ENCODE data around the gene RASL10A.

Gene RASL10A

GRCh38 chr22:29301716-29302401 lies 13.6 kb downstream of the RASL10A start:
- DNase-seq: no peak

GRCh38 chr22:29300807-29301601 lies 14.5 kb downstream of the RASL10A start:
- DNase-seq: no peak

GRCh38 chr22:29300467-29300806 lies 15.1 kb downstream of the RASL10A start:
- DNase-seq: no peak

- DNase-seq: no peak
Observed at GRCh38 chr22:29299136-29299900, 16.2 kb downstream of the RASL10A start.

GRCh38 chr22:29298641-29299040 lies 16.9 kb downstream of the RASL10A start:
- no peak for DNase-seq

- DNase-seq: no peak
Observed at GRCh38 chr22:29292379-29292778, 23.1 kb downstream of the RASL10A start.

- DNase-seq: no peak
Observed at GRCh38 chr22:29291215-29291614, 24.3 kb downstream of the RASL10A start.

GRCh38 chr22:29290061-29290460 lies 25.4 kb downstream of the RASL10A start:
- no peak for DNase-seq

GRCh38 chr22:29288837-29289236 lies 26.7 kb downstream of the RASL10A start:
- DNase-seq: no peak

GRCh38 chr22:29284196-29284595 lies 31.3 kb downstream of the RASL10A start:
- no peak for DNase-seq

GRCh38 chr22:29277927-29278326 lies 37.6 kb downstream of the RASL10A start:
- no peak for DNase-seq

- no peak for DNase-seq
Observed at GRCh38 chr22:29275819-29276565, 39.5 kb downstream of the RASL10A start.

GRCh38 chr22:29275167-29275566 lies 40.3 kb downstream of the RASL10A start:
- no peak for DNase-seq

GRCh38 chr22:29272624-29273023 lies 42.9 kb downstream of the RASL10A start:
- no peak for DNase-seq

- peak; percentile 68 for DNase-seq
Observed at GRCh38 chr22:29270475-29271271, 44.8 kb downstream of the RASL10A start.

- DNase-seq: peak; percentile 26
Observed at GRCh38 chr22:29269731-29270474, 45.6 kb downstream of the RASL10A start.

GRCh38 chr22:29269230-29269604 lies 46.3 kb downstream of the RASL10A start:
- peak; percentile 12 for DNase-seq

GRCh38 chr22:29268511-29269229 lies 46.8 kb downstream of the RASL10A start:
- peak; percentile 70 for DNase-seq

GRCh38 chr22:29267858-29268510 lies 47.5 kb downstream of the RASL10A start, which contains the start of the genes EWSR1 and RHBDD3:
TSS of gene EWSR1 (plus strand) at chr22:29268268. CDS start at chr22:29268337, 69 bp downstream.
TSS of gene RHBDD3 (minus strand) at chr22:29267981. CDS start at chr22:29265626, 2,355 bp downstream.
- DNase-seq: peak; percentile 97

GRCh38 chr22:29267462-29267857 lies 48.0 kb downstream of the RASL10A start:
- DNase-seq: no peak
